Nucleus accumbens (tissue), 56 donors: ENCODE data around the gene INTS15.
A peak's percentile ranks its signal among the peaks of the same experiment; 100 is the strongest.
"Not testable (repeated sequence)": the region's sequence is repeated elsewhere in the genome, so short reads cannot be mapped to it uniquely, and the experiment has no call there.

Experiments used
- DNase-seq, 56 donors: peaks; one replicate each; lab custom pipeline; 2025; lab: John Stamatoyannopoulos, UW

Gene INTS15

DNA sequence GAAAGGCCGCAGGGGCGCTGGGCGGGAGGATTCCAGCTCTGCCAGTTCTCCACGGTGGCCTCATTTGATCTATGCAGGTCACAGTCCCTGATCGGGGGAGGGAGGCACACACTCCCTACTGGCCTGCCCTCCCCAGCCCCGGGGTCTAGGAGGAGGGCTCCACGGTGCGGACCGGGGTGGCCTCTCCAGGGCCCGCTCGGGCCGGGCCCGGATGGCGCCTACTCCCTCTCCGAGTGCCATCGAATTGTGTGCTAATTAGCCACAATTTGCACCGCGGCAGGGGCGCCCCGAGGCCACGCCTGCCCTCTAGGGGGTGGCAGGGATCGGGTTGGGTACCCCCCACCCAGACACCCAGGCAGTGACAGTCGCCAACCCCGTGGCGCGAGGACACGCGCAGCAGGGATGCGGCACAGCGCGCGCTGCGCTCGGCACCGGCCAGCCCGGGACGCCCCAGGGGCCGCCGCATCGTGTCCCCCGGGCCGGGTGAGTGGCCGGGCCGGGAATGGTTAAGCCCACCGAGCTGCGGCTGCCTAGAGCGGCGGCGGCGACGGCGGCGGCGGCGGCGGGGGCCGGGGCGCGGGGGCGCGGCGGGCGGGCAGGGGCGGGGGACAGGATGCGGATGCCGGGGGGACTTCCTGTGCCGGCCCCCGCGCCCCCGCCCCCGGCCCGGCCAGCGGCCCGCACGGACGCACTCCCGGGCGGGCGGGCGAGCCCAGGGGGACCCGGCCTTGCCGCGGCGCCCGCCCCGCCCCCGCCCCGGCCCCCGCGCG lies 25.3 kb downstream of the INTS15 start, which contains the start of gene ZNF853:
Gene ZNF853, plus strand, starts transcription at position 658 of the 770 bp plus-strand sequence. CDS start 565 bp downstream, outside the sequence.
- DNase-seq = peak in 27 of 56 donors; percentile 5 to 55 (median 33)

DNA sequence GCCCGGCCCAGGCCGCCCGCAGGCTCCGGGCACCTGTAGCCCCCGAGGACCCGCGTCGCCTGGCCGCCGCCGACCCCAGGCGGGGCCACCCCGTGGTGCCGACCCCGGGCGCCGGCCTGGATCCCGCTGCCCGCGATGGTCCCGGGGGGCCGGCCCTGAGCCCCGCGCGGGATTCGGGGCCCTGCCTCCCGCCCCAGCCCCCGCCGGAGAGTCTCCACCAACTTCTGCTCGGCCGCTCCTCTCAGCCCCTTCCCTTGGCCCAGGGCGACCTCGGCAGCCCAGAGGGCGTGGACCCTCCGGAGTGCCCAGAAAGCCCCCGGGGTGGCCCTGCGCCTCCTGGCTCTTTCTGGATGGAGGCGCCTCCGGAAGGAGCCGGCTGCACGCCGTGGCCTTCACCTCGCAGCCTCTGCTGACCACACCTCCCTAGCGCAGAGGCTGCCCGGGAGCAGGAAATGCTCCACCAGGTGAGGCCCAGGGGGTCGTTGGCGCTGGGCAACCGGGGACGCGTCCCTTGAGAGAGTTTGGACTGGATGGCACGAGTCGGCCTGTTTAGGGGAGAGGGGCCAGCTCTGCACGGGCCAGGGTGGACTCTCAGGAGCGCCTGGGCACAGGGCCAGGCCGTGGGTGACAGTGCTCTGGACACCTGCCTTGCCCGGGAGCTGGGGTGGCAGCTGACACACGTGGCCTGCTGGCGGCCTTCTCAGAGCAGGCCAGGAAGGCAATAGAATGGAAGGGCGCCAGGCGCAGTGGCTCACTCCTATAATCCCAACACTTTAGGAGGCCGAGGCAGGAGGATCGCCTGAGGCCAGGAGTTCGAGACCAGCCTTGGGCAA lies 26.1 kb downstream of the INTS15 start:
- DNase-seq = peak in 2 of 56 donors; percentile 4 to 14

DNA sequence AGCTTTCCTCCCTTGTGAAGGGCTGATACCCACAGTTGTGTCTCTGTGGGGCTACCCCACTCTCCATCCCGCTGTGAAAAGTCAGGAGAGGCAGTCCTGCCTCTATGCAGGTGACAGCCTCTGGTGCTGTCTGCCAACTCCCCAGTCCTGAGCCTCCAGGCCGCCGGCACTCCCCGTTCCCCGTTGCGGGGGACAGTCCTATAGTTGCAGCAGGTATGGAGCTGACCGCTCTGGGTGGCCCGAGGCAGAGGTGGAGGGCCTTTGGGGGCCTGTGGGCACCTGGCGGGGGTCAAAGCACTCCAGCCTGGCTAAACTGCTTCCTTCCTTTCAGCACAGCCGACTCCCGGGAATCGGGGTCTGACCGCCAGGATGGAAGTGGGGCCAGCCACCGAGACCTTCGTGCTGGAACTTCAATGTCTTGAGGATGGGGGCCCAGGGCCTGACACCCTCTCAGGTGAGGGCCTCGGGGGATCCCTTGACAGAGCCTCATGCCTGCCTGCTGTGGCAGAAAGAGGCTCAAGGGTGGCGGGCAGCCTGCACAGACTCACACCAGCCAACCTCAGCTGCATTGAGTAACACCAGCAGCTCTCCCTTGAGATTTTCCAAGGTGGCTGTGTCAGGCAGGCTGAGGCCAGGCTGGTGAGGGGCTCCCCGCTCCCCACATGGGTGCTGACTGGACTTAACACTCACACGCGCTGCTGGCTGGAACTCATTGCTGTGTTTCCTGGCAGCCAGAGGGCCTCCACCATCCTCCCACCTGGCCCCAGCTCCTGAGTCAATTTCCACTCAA lies 27.2 kb downstream of the INTS15 start:
- DNase-seq = no peak

DNA sequence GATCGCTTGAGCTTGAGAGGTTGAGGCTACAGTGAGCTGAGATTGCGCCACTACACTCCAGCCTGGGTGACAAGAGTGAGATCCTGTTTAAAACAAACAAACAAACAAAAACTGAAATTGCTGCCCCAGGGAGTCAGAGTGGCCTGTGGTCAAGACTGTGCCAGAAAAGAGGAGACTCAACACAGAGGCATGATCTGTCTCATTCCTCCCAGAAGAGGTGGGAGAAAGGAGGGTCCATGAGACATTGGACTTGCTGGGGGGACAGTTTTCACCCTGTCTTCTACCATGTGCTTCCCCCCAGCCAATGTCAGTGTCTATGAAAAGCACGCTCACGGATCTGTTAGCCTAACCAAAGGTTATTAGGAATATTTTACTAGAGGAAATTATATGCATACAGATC lies 28.8 kb downstream of the INTS15 start:
- no peak for DNase-seq

DNA sequence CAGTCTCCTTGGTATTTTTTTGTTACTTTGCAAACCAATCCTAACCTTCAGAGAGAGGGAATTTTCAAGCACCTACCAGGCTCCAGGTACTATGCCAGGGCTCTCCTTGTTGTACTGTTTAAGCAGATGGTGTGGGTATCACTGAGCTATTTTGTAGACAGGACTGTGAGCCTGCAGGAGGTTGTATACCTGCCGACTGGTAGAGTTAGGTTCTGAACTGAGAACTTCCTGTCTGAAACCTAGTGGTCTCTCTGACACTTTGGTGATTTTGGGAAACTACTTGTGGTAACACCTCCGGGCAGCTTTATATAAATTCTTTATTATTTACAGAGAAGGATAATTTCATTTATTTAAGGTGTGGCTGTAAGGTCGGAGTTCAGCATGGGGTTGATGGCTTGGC lies 30.1 kb downstream of the INTS15 start:
- DNase-seq = no peak

DNA sequence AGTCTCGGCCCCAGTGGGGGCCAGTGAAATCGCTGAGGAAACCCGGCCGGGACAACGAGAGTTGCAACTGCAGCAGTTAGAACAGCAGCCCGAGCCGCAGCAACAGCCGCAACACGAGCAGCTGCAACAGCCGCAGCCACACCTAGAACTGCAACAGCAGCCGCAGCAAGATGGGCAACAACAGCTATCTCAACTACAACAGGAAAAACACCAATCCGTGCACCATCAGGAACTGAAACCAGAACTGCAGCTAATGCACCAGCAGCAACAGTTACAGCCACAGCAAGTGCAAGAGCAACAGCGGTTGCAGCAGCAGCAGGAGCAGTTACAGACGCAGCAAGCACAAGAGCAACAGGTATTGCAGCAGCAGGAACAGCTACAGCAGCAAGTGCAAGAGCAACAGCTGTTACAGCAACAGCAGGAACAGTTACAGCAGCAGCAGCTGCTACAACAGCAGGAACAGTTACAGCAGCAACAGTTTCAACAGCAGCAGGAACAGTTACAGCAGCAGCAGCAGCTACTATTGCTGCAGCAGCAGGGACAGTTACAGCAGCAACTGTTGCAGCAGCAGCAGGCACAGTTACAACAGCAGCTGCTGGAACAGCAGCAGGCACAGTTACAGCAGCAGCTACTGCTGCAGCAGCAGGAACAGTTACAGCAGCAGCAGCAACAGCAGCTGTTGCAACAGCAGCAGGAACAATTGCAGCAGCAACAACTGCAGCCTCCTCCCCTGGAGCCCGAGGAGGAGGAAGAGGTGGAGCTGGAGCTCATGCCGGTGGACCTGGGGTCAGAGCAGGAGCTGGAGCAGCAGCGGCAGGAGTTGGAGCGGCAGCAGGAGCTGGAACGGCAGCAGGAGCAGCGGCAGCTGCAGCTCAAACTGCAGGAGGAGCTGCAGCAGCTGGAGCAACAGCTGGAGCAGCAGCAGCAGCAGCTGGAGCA lies 31.6 kb downstream of the INTS15 start:
- no peak for DNase-seq

DNA sequence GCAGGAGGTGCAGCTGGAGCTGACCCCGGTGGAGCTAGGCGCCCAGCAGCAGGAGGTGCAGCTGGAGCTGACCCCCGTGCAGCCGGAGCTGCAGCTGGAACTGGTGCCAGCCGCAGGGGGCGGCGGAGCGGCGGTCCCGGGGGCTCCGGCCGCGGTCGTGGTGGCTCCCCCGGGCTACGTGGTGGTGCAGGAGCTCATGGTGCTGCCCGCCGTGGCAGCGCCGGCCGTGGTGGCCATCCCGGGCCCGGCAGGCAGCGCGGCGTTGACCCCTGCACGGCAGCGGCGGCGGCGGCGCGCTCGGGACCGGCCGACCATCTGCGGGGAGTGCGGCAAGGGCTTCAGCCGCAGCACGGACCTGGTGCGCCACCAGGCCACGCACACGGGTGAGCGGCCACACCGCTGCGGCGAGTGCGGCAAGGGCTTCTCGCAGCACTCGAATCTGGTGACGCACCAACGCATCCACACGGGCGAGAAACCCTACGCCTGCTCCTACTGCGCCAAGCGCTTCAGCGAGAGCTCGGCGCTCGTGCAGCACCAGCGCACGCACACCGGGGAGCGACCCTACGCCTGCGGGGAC lies 32.4 kb downstream of the INTS15 start:
- no peak for DNase-seq

DNA sequence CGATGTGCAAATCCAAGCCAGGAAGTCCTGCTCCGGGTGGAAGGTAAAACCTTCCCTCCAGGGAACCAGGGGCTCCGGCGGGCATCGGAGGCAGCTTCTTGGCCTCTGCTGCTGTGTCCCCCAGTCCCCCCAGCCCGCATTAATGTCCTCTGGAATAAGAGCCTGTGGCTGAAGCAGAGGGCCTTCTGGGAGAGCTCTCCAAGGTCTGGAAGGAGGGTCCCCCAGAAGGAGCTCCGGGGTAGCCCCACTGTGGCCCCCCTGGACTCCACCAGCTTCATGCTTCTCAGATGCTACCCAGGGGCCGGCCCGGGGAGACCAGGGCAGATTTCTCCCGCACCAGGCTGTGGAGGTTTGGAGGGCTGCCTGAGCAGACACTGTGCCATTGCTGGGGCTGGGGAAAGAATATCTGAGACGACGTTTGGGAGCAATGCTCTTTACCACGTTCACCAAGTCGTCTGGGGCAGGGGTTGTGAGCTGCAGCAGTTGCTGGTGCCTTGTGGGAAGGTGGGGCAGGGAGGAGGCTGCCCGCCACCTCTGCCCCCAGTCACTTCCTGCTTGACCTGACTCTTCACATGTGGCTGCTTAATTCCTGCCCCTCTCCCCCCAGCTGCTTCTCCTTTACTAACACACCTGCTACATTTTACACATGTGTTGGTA lies 33.9 kb downstream of the INTS15 start:
- DNase-seq = no peak

DNA sequence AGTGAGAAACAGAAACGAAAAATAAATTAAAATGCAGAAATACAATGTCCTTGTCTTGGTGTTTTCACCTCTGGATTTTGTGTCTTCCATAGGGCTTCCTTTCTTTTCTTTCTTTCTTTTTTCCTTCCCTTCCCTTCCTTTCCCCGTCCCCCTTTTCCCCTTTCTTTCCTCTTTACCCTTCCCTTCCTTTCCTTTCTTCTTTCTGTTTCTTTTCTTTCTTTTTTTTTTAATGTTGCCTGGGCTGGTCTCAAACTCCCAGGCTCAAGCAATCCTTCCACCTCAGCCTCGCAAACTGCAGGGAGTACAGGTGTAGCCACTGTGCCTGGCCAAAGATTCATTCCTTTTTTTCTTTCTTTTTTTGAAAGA lies 34.4 kb downstream of the INTS15 start:
- DNase-seq = no peak

DNA sequence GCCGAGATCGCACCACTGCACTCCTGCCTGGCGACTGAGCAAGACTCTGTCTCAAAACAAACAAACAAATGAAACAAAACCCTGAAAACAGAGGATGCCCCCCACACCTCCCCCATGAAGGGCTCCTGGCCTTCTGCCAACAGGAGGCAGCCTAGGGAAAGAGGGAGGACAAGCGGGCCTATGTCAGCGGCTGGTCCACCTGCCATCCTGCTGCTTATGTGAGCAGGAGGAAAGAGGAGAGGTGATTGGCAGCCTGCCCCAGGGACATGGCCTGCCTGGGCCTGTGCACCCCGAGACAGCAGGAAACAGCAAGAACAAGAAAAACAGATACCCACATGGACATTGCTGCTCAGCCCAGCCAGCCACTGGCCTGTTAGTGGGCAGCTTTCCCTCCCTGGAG lies 38.2 kb downstream of the INTS15 start:
- no peak for DNase-seq

DNA sequence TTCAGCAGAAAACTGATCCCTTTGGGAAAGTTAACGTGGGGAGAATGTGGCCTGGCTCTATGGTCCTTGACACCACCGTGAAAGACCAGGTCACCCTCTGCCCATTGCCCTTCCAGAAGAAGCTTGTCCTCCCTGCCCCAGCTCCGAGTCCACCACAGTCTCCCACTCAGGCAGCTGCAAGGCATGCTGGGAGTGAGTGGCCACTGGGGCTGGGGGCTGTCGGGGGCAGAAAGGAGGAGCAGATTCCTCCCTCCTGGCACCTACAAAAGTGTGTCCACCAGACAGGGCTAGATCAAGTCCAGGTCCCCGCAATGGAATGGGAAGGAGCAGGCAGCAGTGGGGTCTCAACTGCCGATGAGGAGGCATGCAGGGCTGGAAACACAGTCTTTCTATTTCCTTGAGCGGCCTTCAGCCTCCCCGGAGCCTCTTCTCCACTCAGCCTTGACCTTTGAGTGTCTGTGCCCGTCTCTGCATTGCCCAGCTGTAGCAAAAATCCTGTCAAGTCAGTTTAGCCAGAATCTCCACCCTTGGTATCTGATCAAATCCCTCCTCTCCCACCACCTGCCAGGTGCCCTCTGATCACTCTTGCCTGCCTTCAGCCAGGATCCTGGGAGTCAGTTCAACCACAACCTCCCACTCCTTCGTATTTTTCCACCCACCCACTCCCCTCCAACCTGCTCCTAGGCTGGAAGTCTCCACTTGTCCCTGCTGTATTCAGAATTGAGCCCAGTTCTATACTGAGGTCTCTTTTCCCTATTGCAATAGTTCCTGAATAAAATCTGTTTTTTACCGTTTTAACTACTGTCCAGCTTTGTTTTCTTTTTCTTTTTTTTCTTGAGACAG lies 40.4 kb downstream of the INTS15 start:
- DNase-seq = no peak

DNA sequence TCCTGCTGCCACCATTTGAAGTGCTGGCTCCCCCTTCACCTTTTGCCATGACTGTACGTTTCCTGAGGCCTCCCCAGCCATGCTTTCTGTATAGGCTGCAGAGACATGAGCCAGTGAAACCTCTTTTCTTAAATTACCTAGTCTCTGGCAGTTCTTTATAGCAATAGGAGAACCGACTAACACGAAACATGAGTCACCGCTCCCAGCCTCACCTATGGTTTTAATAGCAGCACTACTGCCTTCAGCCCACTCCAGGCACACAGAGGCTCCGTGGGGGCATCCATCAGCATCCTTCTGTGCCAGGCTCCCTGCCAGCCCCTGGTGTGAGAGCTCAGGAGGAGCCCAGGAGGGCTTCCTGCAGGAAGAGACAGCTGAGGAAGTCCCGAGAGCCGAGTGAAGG lies 41.8 kb downstream of the INTS15 start:
- DNase-seq = peak in 19 of 56 donors; percentile 10 to 68 (median 25)

DNA sequence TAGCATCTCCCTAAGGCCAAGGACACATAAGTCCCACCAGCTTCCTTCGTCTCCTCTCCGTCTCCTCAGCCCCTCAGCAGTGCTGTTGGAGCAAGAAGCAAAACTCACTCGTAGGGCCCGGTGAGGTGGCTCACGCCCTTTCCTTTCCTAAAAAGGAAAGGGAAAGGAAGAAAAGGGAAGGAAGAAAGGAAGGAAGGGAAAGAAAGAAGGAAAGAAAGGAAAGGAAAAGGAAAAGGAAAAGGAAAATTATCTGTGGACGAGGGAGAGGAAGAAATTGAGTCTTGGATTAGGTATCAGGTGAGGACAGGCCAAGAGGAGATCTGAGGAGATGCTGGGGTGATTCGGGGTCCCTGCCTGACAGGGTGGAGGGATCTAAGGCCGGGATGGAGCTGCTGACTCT lies 44.2 kb downstream of the INTS15 start:
- no peak for DNase-seq

DNA sequence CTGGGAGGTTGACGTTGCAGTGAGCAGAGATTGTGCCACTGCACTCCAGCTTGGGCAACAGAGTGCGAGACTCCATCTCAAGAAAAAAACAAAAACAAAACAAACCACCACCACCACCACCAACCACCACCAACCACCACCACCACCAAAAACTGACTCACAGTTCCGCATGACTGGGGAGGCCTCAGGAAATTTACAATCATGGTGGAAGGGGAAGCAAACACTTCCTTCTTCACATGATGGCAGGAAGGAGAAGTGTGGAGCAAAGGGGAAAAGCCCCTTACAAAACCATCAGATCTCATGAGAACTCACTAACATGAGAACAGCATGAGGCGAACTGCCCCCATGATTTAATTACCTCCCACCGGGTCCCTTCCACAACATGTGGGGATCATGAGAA lies 45.1 kb downstream of the INTS15 start:
- not testable (repeated sequence) for DNase-seq

DNA sequence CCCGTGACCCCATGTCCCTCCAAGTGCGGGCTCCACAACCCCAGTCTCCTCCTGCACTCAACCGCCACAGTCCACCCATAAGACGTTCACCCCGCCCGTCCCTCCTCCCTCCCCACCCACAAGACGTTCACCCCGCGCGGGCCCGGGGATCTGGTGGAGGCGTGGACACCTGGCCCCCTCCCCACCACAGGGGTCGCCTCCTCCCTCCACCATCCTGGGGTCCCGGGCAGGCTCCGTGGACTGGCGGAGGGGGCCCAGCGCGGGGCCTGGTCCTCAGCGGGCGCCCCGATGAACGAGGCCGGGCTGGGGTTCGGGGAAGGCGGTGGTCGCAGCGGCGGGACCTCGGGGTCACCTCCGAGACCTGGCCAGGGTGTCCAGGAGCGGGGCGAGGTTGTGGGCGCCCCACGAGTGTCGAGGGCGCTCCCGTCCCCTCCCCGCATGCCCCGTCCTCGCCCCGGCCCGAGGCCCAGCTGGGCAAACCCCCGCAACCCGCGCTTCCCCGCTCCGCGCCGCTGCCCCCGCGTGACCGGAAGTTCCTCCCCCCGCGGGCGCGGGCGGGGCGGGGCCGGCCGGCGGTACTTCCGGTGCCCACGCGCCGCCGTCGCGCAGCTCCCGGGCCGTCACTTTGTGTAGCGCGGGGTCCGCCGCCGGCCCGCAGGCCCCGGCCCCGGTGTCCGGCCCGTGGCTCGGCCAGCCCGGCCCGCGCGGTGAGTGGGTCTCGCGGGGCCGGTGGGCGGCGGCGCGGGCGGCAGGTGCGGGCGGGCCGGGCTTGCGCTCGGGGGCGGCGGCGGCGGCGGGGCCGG lies 47.1 kb downstream of the INTS15 start, which contains the start of gene ZNF316:
Gene ZNF316, plus strand, starts transcription at position 578 of the 803 bp plus-strand sequence. CDS start 5,092 bp downstream, outside the sequence.
- peak in 42 of 56 donors; percentile 14 to 78 (median 44) for DNase-seq

DNA sequence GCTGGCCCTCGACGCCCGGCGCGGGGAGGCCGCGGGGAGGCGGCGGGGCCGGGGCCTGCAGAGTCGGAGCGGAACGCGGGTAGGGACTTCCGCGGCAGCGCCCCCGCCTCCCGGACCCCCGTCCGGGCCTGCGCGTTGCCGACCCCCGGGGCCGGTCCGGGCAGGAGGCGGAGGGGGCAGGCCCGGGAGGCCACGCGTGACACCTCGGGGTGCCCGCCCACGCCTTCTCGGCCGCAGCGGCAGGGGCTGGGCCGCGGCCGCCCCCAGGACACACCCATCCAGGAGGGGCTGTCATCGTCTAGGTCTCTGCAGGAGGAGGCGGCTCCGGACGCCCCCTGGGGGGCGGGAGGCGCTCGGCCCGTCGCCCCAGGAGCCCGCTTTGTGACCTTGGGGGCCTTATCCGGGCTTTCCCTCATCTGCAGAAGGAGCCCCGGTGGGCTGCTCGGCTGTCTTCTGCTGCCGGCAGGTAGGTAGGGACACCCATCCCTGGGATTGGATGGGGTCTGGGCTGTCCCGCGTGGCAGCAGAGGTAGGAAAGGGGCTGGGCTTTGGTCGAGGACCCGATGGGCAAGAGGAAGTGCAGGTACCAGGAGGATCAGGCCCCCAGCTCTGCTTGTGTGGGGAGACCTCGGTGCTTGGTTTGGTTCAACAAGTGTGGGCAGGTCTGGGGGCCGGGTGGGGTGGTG lies 47.9 kb downstream of the INTS15 start:
- DNase-seq = peak in 3 of 56 donors; percentile 7 to 63 (median 7)
